ENCODE data around the gene SLC8A1.

SLC8A1 gene

GRCh38 chr2:40396124-40396523, 55.8 kb downstream of the SLC8A1 start:
- Histone ChIP-seq H3K27me3 (no peaks in the 10 kb centered on the region), H3K36me3 (no peaks in the 10 kb centered on the region), H3K27ac (no peak overlapping the region), H3K9me3 (no peaks in the 10 kb centered on the region), H3K4me1 (ENCODE audit: control insufficient read depth in 1 of 2, insufficient read depth in 1 of 2, low read depth in 1 of 2, low read length in 1 of 2) (peaks cover 29 to 40% of the 10 kb centered on the region in 2 experiments), H3K4me3 (ENCODE audit: low read depth in 1 of 2, low read length in 1 of 2) (no peak overlapping the region)
- TF ChIP-seq, protein P1, sequence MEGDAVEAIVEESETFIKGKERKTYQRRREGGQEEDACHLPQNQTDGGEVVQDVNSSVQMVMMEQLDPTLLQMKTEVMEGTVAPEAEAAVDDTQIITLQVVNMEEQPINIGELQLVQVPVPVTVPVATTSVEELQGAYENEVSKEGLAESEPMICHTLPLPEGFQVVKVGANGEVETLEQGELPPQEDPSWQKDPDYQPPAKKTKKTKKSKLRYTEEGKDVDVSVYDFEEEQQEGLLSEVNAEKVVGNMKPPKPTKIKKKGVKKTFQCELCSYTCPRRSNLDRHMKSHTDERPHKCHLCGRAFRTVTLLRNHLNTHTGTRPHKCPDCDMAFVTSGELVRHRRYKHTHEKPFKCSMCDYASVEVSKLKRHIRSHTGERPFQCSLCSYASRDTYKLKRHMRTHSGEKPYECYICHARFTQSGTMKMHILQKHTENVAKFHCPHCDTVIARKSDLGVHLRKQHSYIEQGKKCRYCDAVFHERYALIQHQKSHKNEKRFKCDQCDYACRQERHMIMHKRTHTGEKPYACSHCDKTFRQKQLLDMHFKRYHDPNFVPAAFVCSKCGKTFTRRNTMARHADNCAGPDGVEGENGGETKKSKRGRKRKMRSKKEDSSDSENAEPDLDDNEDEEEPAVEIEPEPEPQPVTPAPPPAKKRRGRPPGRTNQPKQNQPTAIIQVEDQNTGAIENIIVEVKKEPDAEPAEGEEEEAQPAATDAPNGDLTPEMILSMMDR (IDR thresholded peaks at IDR 0.05), result no peak

DNA sequence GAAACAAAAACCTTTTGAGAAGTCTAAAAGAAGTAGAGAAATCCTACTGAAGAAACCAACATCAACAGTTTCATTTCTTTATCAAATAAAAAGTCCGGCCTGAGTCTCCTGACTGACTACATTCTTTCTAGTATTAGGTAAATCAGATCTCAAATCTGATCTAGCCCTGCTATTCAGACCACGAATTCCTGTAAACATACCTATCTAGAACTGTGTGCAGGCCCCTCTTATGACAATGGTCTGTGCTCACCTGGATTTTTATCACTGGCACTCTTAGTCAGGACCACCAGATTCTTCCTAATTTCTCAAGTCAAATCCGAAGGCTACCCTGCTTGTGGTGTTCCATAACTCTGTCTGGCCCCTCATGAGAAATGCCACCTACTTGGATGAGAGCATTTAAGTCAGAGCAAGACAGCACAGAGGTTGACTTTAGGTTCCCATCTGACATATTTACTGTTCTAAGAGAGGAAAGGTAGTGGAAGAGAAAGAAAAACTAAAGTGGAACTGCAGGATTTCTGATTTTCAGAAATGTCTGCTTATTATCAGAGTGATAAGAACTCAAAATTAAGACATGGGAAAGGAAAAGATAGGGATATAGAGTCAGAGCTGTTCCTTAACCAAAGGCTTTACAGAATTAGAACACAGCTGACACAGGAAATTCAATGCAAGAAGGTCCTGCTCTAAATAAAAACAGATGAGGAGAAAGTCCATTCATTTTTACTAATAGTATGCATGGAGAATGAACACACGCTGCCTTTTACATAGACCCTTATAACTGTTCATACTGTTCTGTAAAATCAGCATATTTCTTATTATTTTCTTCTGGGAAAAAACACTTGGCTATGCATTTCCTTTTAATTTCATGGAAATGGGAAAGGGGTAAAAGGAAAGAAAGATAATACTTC, 56.5 kb downstream of the SLC8A1 start:
- TF ChIP-seq, protein P1 (IDR thresholded peaks at IDR 0.05), result no peak
- Histone ChIP-seq H3K27me3 (no peaks in the 10 kb centered on the region), H3K36me3 (no peaks in the 10 kb centered on the region), H3K9me3 (no peaks in the 10 kb centered on the region), H3K27ac (peak overlapping the region; percentile 79), H3K4me1 (ENCODE audit: control insufficient read depth in 1 of 2, insufficient read depth in 1 of 2, low read depth in 1 of 2, low read length in 1 of 2) (peaks cover 29 to 40% of the 10 kb centered on the region in 2 experiments), H3K4me3 (ENCODE audit: low read depth in 1 of 2, low read length in 1 of 2) (no peak overlapping the region)

- H3K27ac ChIP-seq, result peak overlapping the region; percentile 79
- H3K36me3 ChIP-seq, result no peaks in the 10 kb centered on the region
- H3K9me3 ChIP-seq, result no peaks in the 10 kb centered on the region
- TF ChIP-seq, protein P1 (IDR thresholded peaks at IDR 0.05), result no peak
- H3K4me1 ChIP-seq (ENCODE audit: control insufficient read depth in 1 of 2, insufficient read depth in 1 of 2, low read depth in 1 of 2, low read length in 1 of 2), result peaks cover 29 to 40% of the 10 kb centered on the region in 2 experiments
- no peaks in the 10 kb centered on the region for H3K27me3 ChIP-seq
- H3K4me3 ChIP-seq (ENCODE audit: low read depth in 1 of 2, low read length in 1 of 2), result peak overlapping the region; percentile 4 to 31
These were observed 57.3 kb downstream of the SLC8A1 start for GRCh38 chr2:40394597-40394996.

DNA sequence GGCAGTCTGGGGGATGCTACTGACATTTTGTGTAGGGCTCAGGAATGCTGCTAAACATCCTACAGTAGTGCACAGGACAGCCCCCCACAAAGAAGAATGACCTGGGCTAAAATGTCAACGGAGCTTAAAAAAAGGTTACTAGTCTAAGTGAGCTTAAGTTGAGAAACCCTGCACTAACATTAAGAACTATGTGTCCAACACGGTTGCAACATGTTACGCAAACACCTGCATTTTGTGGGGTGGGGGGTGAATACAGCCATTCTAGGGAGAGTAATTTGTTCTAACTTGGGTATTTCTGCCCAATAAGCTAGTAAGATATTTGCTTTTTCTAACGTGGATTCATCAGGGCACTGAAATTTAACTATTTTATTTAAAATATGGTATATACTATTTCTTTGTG, 57.9 kb downstream of the SLC8A1 start:
- TF ChIP-seq, protein P1 (IDR thresholded peaks at IDR 0.05), result no peak
- no peaks in the 10 kb centered on the region for H3K36me3 ChIP-seq
- H3K9me3 ChIP-seq, result no peaks in the 10 kb centered on the region
- H3K27ac ChIP-seq, result peak overlapping the region; percentile 79
- H3K4me3 ChIP-seq (ENCODE audit: low read depth in 1 of 2, low read length in 1 of 2), result peak overlapping the region; percentile 4 to 31
- peaks cover 29 to 40% of the 10 kb centered on the region in 2 experiments for H3K4me1 ChIP-seq (ENCODE audit: control insufficient read depth in 1 of 2, insufficient read depth in 1 of 2, low read depth in 1 of 2, low read length in 1 of 2)
- no peaks in the 10 kb centered on the region for H3K27me3 ChIP-seq

DNA sequence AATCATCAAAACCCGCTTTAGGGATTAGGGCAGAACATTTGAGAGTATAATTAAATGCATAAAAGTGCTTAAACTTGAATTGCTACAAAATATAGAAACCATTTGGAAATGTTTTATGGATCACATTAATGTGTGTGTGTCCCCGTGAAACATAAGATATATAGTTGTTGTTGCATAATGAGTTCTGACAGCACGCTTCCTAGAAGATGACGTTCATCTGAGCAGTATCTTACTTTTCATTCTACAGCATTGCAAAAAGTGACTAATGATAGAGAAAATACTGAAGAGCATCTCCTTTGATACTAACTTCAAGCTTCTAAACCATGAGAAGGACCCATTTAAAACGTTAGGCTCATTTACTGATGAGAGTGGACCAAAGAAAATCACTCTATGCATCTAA, 63.7 kb downstream of the SLC8A1 start:
- no peak overlapping the region for H3K4me3 ChIP-seq (ENCODE audit: low read depth in 1 of 2, low read length in 1 of 2)
- no peaks in the 10 kb centered on the region for H3K9me3 ChIP-seq
- TF ChIP-seq, protein P1 (IDR thresholded peaks at IDR 0.05), result no peak
- H3K27ac ChIP-seq, result no peak overlapping the region
- no peaks in the 10 kb centered on the region for H3K36me3 ChIP-seq
- no peaks in the 10 kb centered on the region for H3K27me3 ChIP-seq
- H3K4me1 ChIP-seq (ENCODE audit: control insufficient read depth in 1 of 2, insufficient read depth in 1 of 2, low read depth in 1 of 2, low read length in 1 of 2), result peaks cover 27 to 32% of the 10 kb centered on the region in 2 experiments
